PC-3 (cell line): ENCODE measurements around the gene ABLIM2. TPM values are rescaled to one million over a fixed set of nuclear protein-coding genes. Genes with fewer than 3 reads are reported as not detected.

Experiments used
- ATAC-seq: fragments of 200-7000 bp; cut with Tn5 transposase; 2 replicates; pipeline ENCODE4 v1.9.1; 2020; ENCODE audit warnings: mild to moderate bottlenecking, moderate library complexity
- BruUV-seq: library from RNA; stranded (reverse); fragments of 400-500 nt; replicated peaks from 2 replicates; lab custom pipeline; 2021; lab: Mats Ljungman, UMichigan
- CTCF ChIA-PET: fragments of 300-600 bp; sonication (Branson Sonifier 250); formaldehyde crosslinking; loops from one replicate; lab custom pipeline; 2022; ENCODE audit warnings: antibody characterized with exemption; lab: Charles Lee
- POLR2A ChIA-PET: fragments of 300-600 bp; sonication (Branson Sonifier 250); formaldehyde crosslinking; loops from one replicate; lab custom pipeline; 2022; ENCODE audit warnings: antibody characterized with exemption; ENCODE audit not compliant: unreplicated experiment; lab: Charles Lee
- DNase-seq: peaks from one replicate; pipeline ENCODE4 v3.0.0-alpha.2; 2015
- H2AFZ ChIP-seq: fragments of 300-600 bp; sonication (generic); 2 replicates; pipeline ENCODE4 v1.6.0; 2016; ENCODE audit warnings: antibody characterized with exemption, low read length
- H3F3A ChIP-seq: fragments of 300-600 bp; sonication (generic); one replicate; pipeline ENCODE4 v1.6.0; 2017; ENCODE audit warnings: antibody characterized with exemption, low read length, control low read depth, mild to moderate bottlenecking; ENCODE audit not compliant: unreplicated experiment
- H3K27ac ChIP-seq: fragments of 300-600 bp; sonication (generic); 2 replicates; pipeline ENCODE4 v1.5.1; 2016; ENCODE audit warnings: mild to moderate bottlenecking, low read length
- H3K27me3 ChIP-seq: fragments of 300-600 bp; sonication (generic); 2 replicates; pipeline ENCODE4 v1.6.1; 2016; ENCODE audit warnings: low read length, mixed read lengths
- H3K36me3 ChIP-seq: fragments of 300-600 bp; sonication (generic); 2 replicates; pipeline ENCODE4 v1.6.1; 2016; ENCODE audit warnings: low read depth, mixed run types, low read length, mixed read lengths
- H3K4me1 ChIP-seq: fragments of 300-600 bp; sonication (generic); 2 replicates; pipeline ENCODE4 v1.5.1; 2016; ENCODE audit warnings: low read length; ENCODE audit not compliant: insufficient read depth
- H3K4me2 ChIP-seq: fragments of 300-600 bp; sonication (generic); 2 replicates; pipeline ENCODE4 v1.6.0; 2016; ENCODE audit warnings: low read length
- H3K4me3 ChIP-seq: fragments of 300-600 bp; sonication (generic); 2 replicates; pipeline ENCODE4 v1.5.1; 2016; ENCODE audit warnings: mild to moderate bottlenecking, low read length, mixed read lengths
- H3K79me2 ChIP-seq: fragments of 300-600 bp; sonication (generic); 2 replicates; pipeline ENCODE4 v1.6.1; 2017; ENCODE audit warnings: low read length, mixed read lengths
- H3K9ac ChIP-seq: fragments of 300-600 bp; sonication (generic); 2 replicates; pipeline ENCODE4 v1.6.0; 2016; ENCODE audit warnings: mild to moderate bottlenecking, low read length
- H3K9me2 ChIP-seq: fragments of 300-600 bp; sonication (generic); replicated peaks from 2 replicates; pipeline ENCODE4 v1.6.1; 2016; ENCODE audit warnings: mixed run types, low read length, mixed read lengths
- H3K9me3 ChIP-seq: fragments of 300-600 bp; sonication (generic); 2 replicates; pipeline ENCODE4 v1.6.1; 2016; ENCODE audit warnings: low read length, mixed read lengths
- H4K20me1 ChIP-seq: fragments of 300-600 bp; sonication (generic); 2 replicates; pipeline ENCODE4 v1.6.1; 2016; ENCODE audit warnings: low read length, mixed read lengths
- CTCF ChIP-seq: fragments of 300-600 bp; sonication (generic); conservative IDR thresholded peaks from 2 replicates; pipeline ENCODE4 v1.5.1; 2017; ENCODE audit warnings: antibody characterized with exemption, low read depth, mild to moderate bottlenecking, low read length
- EZH2 ChIP-seq: fragments of 300-600 bp; sonication (generic); IDR thresholded peaks from one replicate; pipeline ENCODE4 v1.6.1; 2017; ENCODE audit warnings: antibody characterized with exemption, mild to moderate bottlenecking, low read length; ENCODE audit not compliant: unreplicated experiment
- EZH2phosphoT487 ChIP-seq: fragments of 300-600 bp; sonication (generic); IDR thresholded peaks from 2 replicates; pipeline ENCODE4 v1.6.1; 2018; ENCODE audit warnings: mild to moderate bottlenecking, antibody characterized with exemption, low read length, borderline replicate concordance
- intact Hi-C: fragments of 100-400 bp; cut with micrococcal nuclease; formaldehyde crosslinking; loops from 2 replicates; pipeline ENCODE4 v1.9.0; 2023
- total RNA-seq: library from RNA; depleted of rRNA; stranded (reverse); fragments of >200 nt; gene quantifications from 2 replicates; pipeline ENCODE4 v1.2.3, GENCODE V29; 2014

Gene ABLIM2
- total RNA-seq, 1 experiment from 2014 or later = 3.2 TPM

GRCh38 chr4:8205749-8206611 lies 47.4 kb upstream of the ABLIM2 start:
- TF ChIP-seq EZH2 (no peak), CTCF (no peak), EZH2phosphoT487 (no peak)
- Histone ChIP-seq H3K36me3 (no peaks in the 10 kb centered on the region), H3K27me3 (no peaks in the 10 kb centered on the region), H3K9me3 (no peaks in the 10 kb centered on the region), H3F3A (no peaks in the 10 kb centered on the region), H3K9me2 (no peaks in the 10 kb centered on the region), H2AFZ (no peak overlapping the region), H3K4me1 (no peaks in the 10 kb centered on the region), H3K4me2 (no peak overlapping the region), H3K9ac (no peak overlapping the region), H3K27ac (no peak overlapping the region), H3K4me3 (no peak overlapping the region), H3K79me2 (no peaks in the 10 kb centered on the region), H4K20me1 (no peaks in the 10 kb centered on the region)
- BruUV-seq = no TSS peak
- ATAC-seq (no peak), DNase-seq (no peak)
- POLR2A ChIA-PET = no interaction called here
- CTCF ChIA-PET = no interaction called here
- intact Hi-C loops = no loop called here

DNA sequence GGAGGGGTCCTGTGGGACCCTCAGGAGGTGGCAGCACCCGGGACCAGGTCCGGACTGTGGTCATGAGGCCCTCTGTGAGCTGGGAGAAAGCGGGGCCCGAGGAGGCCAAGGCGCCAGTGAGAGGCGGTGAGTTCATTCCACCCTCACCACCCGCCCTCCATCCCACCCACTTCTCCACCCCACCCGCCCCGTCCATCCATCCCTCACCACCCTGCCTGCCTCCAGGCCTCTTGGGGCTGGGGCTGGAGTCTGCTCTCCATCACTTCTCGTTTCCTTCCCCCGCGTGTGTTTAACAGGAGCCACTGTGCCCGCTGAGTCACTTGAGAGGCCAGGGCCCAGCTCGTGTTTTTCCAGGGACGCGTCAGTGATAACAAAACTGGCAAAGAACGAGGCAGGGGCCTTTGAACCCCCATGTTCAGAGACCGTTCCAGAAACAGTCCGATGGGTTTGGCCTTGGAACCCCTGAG lies 46.7 kb upstream of the ABLIM2 start:
- Histone ChIP-seq H3K36me3 (no peaks in the 10 kb centered on the region), H3K4me1 (peaks cover 1% of the 10 kb centered on the region; the same call in 1 of the 2 replicates), H3K9ac (no peak overlapping the region), H3K9me3 (no peaks in the 10 kb centered on the region), H3F3A (no peaks in the 10 kb centered on the region), H4K20me1 (no peaks in the 10 kb centered on the region), H3K27ac (no peak overlapping the region), H3K9me2 (no peaks in the 10 kb centered on the region), H3K4me3 (no peak overlapping the region), H3K79me2 (peaks cover 4% of the 10 kb centered on the region), H3K4me2 (no peak overlapping the region), H2AFZ (no peak overlapping the region), H3K27me3 (no peaks in the 10 kb centered on the region)
- ChIA-PET CTCF (no interaction called here), POLR2A (no interaction called here)
- no peak for TF ChIP-seq EZH2phosphoT487
- no peak for TF ChIP-seq EZH2
- no peak for TF ChIP-seq CTCF
- ATAC-seq (no peak), DNase-seq (no peak)
- BruUV-seq = no TSS peak
- intact Hi-C loops = no loop called here

GRCh38 chr4:8204576-8205227 lies 46.1 kb upstream of the ABLIM2 start:
- H4K20me1 ChIP-seq = no peaks in the 10 kb centered on the region
- ChIA-PET CTCF (no interaction called here), POLR2A (no interaction called here)
- no peaks in the 10 kb centered on the region for H3K9me2 ChIP-seq
- no peak overlapping the region for H3K9ac ChIP-seq
- no peak overlapping the region for H2AFZ ChIP-seq
- no peaks in the 10 kb centered on the region for H3F3A ChIP-seq
- no peak for TF ChIP-seq EZH2phosphoT487
- TF ChIP-seq CTCF = no peak
- TF ChIP-seq EZH2 = no peak
- no peaks in the 10 kb centered on the region for H3K27me3 ChIP-seq
- no peak for ATAC-seq
- no peak overlapping the region for H3K4me3 ChIP-seq
- no peaks in the 10 kb centered on the region for H3K36me3 ChIP-seq
- DNase-seq = no peak
- H3K9me3 ChIP-seq = no peaks in the 10 kb centered on the region
- no peak overlapping the region for H3K4me2 ChIP-seq
- no peak overlapping the region for H3K27ac ChIP-seq
- peaks cover 10% of the 10 kb centered on the region for H3K79me2 ChIP-seq
- intact Hi-C loops = no loop called here
- no TSS peak for BruUV-seq
- peaks cover 5% of the 10 kb centered on the region; the same call in 1 of the 2 replicates for H3K4me1 ChIP-seq
